Stomach smooth muscle (tissue), 2 donors: ENCODE data around the gene DTD1.

Experiments used
- H3K27ac ChIP-seq: one replicate; pipeline ENCODE4 v1.7.0; 2013; ENCODE audit warnings: mild to moderate bottlenecking, low read length, inconsistent platforms
- H3K27me3 ChIP-seq, 2 donors: one replicate each; pipeline ENCODE4 v1.7.0; 2013; ENCODE audit warnings: low read length in 2 of 2; ENCODE audit not compliant: insufficient read depth in 2 of 2, control insufficient read depth in 1 of 2
- H3K36me3 ChIP-seq, 2 donors: one replicate each; pipeline ENCODE4 v1.7.0; 2013; ENCODE audit warnings: low read length in 2 of 2; ENCODE audit not compliant: control insufficient read depth in 2 of 2, insufficient read depth in 2 of 2
- H3K4me1 ChIP-seq: one replicate; pipeline ENCODE4 v1.7.0; 2013; ENCODE audit warnings: low read length; ENCODE audit not compliant: control insufficient read depth, insufficient read depth
- H3K4me3 ChIP-seq, 2 donors: one replicate each; pipeline ENCODE4 v1.7.0; 2013; ENCODE audit warnings: low read length in 2 of 2
- H3K9ac ChIP-seq, 2 donors: one replicate each; pipeline ENCODE4 v1.7.0; 2013; ENCODE audit warnings: low read length in 2 of 2, mild to moderate bottlenecking in 1 of 2
- H3K9me3 ChIP-seq, 2 donors: one replicate each; pipeline ENCODE4 v1.7.0; 2013; ENCODE audit warnings: low read length in 2 of 2; ENCODE audit not compliant: control insufficient read depth in 2 of 2
- donor health status: healthy.
- donor health status: Pancreatic carcinoma.

The DTD1 gene

GRCh38 chr20:18683839-18684238 is 96.0 kb downstream of the DTD1 start:
- H3K9me3 ChIP-seq: no peaks in the 10 kb centered on the region
- no peak overlapping the region for H3K27ac ChIP-seq
- H3K9ac ChIP-seq: no peak overlapping the region

GRCh38 chr20:18684775-18685174 is 96.9 kb downstream of the DTD1 start:
- no peak overlapping the region for H3K4me3 ChIP-seq
- H3K36me3 ChIP-seq: no peaks in the 10 kb centered on the region
- no peaks in the 10 kb centered on the region for H3K9me3 ChIP-seq
- no peaks in the 10 kb centered on the region for H3K4me1 ChIP-seq
- no peak overlapping the region for H3K9ac ChIP-seq
- no peak overlapping the region for H3K27ac ChIP-seq
- no peaks in the 10 kb centered on the region for H3K27me3 ChIP-seq

More at GRCh38 chr20:18683839-18684238, 96.0 kb downstream of the DTD1 start:
- Histone ChIP-seq H3K27me3 (no peaks in the 10 kb centered on the region), H3K36me3 (no peaks in the 10 kb centered on the region), H3K4me3 (no peak overlapping the region), H3K4me1 (no peaks in the 10 kb centered on the region)

DNA sequence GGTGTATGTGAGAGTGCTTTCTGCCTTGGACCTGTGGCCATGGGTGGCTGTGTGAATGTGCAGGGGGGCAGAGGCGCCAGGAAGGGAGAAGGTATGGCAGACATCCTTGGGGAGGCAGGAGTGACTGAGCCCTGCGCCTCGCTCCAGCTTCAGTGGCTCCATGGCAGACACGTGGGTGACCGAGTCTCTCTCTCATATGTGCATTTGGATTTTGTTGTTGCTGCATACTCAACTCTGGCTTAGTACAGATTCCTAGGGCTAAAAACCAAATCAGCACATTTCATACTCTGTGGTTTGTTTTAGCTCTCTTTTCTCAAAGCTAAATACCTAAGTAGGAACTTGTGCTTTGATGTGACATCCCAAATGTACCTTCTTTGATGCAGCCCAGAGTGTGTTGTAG is 97.6 kb downstream of the DTD1 start:
- H3K9ac ChIP-seq: no peak overlapping the region

GRCh38 chr20:18686696-18687095 is 98.8 kb downstream of the DTD1 start:
- H3K4me1 ChIP-seq: no peaks in the 10 kb centered on the region
- no peak overlapping the region for H3K9ac ChIP-seq
- H3K4me3 ChIP-seq: no peak overlapping the region
- H3K9me3 ChIP-seq: no peaks in the 10 kb centered on the region
- no peak overlapping the region for H3K27ac ChIP-seq
- no peaks in the 10 kb centered on the region for H3K27me3 ChIP-seq
- no peaks in the 10 kb centered on the region for H3K36me3 ChIP-seq

More for the DNA sequence above, 97.6 kb downstream of the DTD1 start:
- H3K27me3 ChIP-seq: no peaks in the 10 kb centered on the region
- no peaks in the 10 kb centered on the region for H3K4me1 ChIP-seq
- no peaks in the 10 kb centered on the region for H3K9me3 ChIP-seq
- H3K36me3 ChIP-seq: no peaks in the 10 kb centered on the region
- no peak overlapping the region for H3K27ac ChIP-seq
- no peak overlapping the region for H3K4me3 ChIP-seq

GRCh38 chr20:18688676-18689075 is 100.8 kb downstream of the DTD1 start:
- Histone ChIP-seq H3K9me3 (no peaks in the 10 kb centered on the region), H3K9ac (no peak overlapping the region), H3K4me1 (no peaks in the 10 kb centered on the region), H3K27ac (no peak overlapping the region), H3K27me3 (no peaks in the 10 kb centered on the region), H3K36me3 (no peaks in the 10 kb centered on the region), H3K4me3 (no peak overlapping the region)

DNA sequence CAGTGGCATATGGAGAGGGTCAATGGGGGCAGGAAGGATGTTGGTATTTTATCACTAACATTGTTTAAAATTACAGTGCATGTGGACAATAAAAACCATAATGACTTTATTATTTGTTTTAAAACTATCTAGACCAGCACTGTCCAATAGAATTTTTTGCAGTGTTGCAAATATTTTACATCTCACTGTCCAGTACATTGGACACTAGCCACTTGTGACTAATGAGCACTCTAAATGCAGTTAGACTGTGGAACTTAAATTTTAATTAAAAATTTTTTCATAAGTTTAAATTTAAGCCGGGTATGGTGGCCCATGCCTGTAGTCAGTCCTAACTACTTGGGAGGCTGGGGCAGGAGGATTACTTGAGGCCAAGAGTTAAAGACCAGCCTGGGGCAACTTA is 101.7 kb downstream of the DTD1 start:
- Histone ChIP-seq H3K27ac (no peak overlapping the region), H3K9me3 (no peaks in the 10 kb centered on the region), H3K4me1 (no peaks in the 10 kb centered on the region), H3K27me3 (no peaks in the 10 kb centered on the region), H3K9ac (no peak overlapping the region), H3K36me3 (no peaks in the 10 kb centered on the region), H3K4me3 (no peak overlapping the region)

- Histone ChIP-seq H3K4me3 (no peak overlapping the region), H3K9ac (no peak overlapping the region), H3K9me3 (no peaks in the 10 kb centered on the region), H3K4me1 (no peaks in the 10 kb centered on the region), H3K27me3 (no peaks in the 10 kb centered on the region), H3K36me3 (no peaks in the 10 kb centered on the region), H3K27ac (no peak overlapping the region)
Measured at GRCh38 chr20:18692447-18692846, 104.6 kb downstream of the DTD1 start.

DNA sequence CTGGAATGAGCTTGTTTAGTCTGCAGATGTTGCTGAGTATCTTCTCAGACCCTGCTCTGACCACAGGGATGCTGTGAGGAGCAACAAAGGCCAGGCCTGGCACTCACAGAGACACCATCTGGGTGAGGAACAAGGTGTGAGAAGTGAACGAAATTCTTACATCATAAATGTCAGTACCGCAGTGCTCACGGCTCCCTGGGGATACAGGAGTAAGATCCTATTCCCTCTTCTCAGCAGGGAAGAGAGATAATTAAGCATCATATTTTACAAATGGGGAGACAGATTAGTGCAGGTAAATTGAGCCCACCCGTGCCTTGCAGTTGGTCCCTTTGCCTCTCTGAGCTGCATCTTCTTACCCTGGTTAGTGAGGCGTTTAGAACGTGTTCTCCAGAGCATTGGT is 106.2 kb downstream of the DTD1 start:
- Histone ChIP-seq H3K9ac (no peak overlapping the region), H3K27me3 (no peaks in the 10 kb centered on the region), H3K4me1 (no peaks in the 10 kb centered on the region), H3K36me3 (no peaks in the 10 kb centered on the region), H3K27ac (no peak overlapping the region), H3K9me3 (no peaks in the 10 kb centered on the region), H3K4me3 (no peak overlapping the region)

DNA sequence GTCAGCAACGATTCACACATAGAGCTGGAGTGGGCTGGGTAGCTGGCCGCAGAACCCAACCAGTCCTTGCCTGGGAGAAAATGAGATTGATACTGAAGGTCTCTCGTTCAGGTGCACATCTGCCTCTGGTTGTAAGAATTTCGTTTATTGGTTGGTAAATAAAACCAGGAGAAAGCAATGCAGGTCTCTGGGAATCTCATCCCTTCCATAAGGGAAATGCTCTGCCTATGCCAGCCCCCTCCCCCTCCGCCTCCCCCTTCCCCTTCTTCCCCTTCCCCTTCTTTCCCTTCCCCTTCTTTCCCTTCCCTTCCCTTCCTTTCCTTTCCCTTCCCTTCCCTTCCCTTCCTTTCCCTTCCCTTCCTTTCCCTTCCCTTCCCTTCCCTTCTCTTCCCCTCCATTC is 107.3 kb downstream of the DTD1 start:
- Histone ChIP-seq H3K9me3 (no peaks in the 10 kb centered on the region), H3K9ac (no peak overlapping the region)

DNA sequence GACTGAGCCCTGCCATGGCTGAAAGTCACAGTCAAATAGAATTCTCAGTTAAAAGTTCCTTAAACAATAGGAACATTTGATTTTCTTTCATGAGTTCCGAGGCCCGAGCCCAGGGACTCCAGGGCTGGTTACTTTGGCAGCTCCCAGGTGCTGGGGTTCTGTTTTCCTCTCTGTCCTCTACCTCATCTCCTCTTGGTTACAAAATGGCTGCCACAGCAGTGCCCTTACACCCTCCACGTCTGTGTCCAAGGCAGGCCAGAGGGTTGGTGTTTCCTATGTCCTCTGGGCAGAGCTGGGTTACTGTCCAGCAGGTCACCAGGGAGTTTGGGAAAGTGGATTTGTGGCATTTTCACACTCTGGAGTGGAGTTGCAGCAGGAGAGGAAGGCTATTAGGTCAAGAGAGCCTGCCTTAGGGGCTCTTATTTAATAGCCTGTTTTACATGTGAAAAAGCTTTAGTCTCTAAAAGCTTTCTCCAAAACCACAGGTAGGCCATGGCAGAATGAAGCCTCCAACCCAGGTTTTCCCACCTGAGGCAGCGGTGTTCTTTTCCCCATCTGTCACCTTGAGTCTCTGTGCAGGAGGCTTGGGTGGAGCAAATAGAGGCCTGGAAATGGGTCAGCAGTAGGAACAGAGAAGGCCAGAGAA is 111.0 kb downstream of the DTD1 start:
- H3K9ac ChIP-seq: no peak overlapping the region
- no peak overlapping the region for H3K27ac ChIP-seq
- no peaks in the 10 kb centered on the region for H3K36me3 ChIP-seq
- no peaks in the 10 kb centered on the region for H3K27me3 ChIP-seq
- no peaks in the 10 kb centered on the region for H3K9me3 ChIP-seq
- no peaks in the 10 kb centered on the region for H3K4me1 ChIP-seq
- no peak overlapping the region for H3K4me3 ChIP-seq

More for the DNA sequence above, 107.3 kb downstream of the DTD1 start:
- no peaks in the 10 kb centered on the region for H3K27me3 ChIP-seq
- no peak overlapping the region for H3K27ac ChIP-seq
- H3K4me3 ChIP-seq: no peak overlapping the region
- H3K4me1 ChIP-seq: no peaks in the 10 kb centered on the region
- no peaks in the 10 kb centered on the region for H3K36me3 ChIP-seq

DNA sequence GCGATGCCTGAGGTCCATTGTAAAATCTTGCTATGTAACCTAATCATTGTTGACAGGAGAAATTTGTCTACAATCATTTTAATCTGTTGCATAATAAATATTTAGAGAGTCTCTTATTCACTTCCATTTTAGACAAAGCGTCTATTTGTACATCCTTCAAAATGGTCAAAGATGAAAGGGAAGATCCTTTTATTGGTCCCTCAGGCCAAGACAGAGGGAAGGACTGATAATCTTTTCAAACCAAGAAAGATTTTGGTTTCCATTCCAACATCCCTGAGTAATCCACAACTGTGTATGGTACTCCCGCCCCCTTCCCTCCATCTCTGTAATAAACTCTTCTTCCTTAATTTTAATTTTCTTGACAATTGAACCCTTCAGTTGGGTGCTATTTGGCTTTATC is 114.1 kb downstream of the DTD1 start:
- H3K9me3 ChIP-seq: no peaks in the 10 kb centered on the region
- H3K9ac ChIP-seq: no peak overlapping the region
- H3K4me3 ChIP-seq: no peak overlapping the region
- H3K27ac ChIP-seq: no peak overlapping the region
- H3K36me3 ChIP-seq: no peaks in the 10 kb centered on the region
- H3K4me1 ChIP-seq: no peaks in the 10 kb centered on the region
- H3K27me3 ChIP-seq: no peaks in the 10 kb centered on the region
